Measurements from ENCODE around the gene SYCP2.
"Not testable (repeated sequence)": the region's sequence is repeated elsewhere in the genome, so short reads cannot be mapped to it uniquely, and the experiment has no call there.

Gene SYCP2

GRCh38 chr20:59933296-59933848 is at the start of gene SYCP2:
TSS of gene SYCP2 (minus strand) at chr20:59933637. CDS start at chr20:59922413, 11,224 bp downstream.
- Mint-ChIP-seq H3K36me3 (peaks cover 1% of the 10 kb centered on the region), H3K9me3 (no peaks in the 10 kb centered on the region), H3K27me3 (no peaks in the 10 kb centered on the region), H3K27ac (peak within 1 kb of the TSS; percentile 58), H3K4me1 (peaks cover 11% of the 10 kb centered on the region), H3K4me3 (peak within 1 kb of the TSS; percentile 81)
- ATAC-seq, result peak; percentile 83

- H3K4me1 Mint-ChIP-seq, result peaks cover 11% of the 10 kb centered on the region
- no peak for ATAC-seq
- peaks cover 6% of the 10 kb centered on the region for H3K9me3 Mint-ChIP-seq
- H3K36me3 Mint-ChIP-seq, result peaks cover 22% of the 10 kb centered on the region
- H3K4me3 Mint-ChIP-seq, result no peak overlapping the region
- H3K27ac Mint-ChIP-seq, result no peak overlapping the region
- H3K27me3 Mint-ChIP-seq, result no peaks in the 10 kb centered on the region
Observed at GRCh38 chr20:59983076-59983475, 49.6 kb upstream of the SYCP2 start.

GRCh38 chr20:59977086-59977485 is 43.6 kb upstream of the SYCP2 start:
- no peak for ATAC-seq
- no peak overlapping the region for H3K4me3 Mint-ChIP-seq
- no peak overlapping the region for H3K27ac Mint-ChIP-seq
- H3K27me3 Mint-ChIP-seq, result no peaks in the 10 kb centered on the region
- H3K36me3 Mint-ChIP-seq, result peaks cover 16% of the 10 kb centered on the region
- no peaks in the 10 kb centered on the region for H3K4me1 Mint-ChIP-seq
- H3K9me3 Mint-ChIP-seq, result peaks cover 6% of the 10 kb centered on the region

GRCh38 chr20:59976156-59976782 is 42.8 kb upstream of the SYCP2 start:
- Mint-ChIP-seq H3K4me1 (no peaks in the 10 kb centered on the region), H3K4me3 (no peak overlapping the region), H3K27ac (no peak overlapping the region), H3K9me3 (peaks cover 5% of the 10 kb centered on the region), H3K36me3 (peaks cover 13% of the 10 kb centered on the region), H3K27me3 (no peaks in the 10 kb centered on the region)
- no peak for ATAC-seq

GRCh38 chr20:59972037-59972801 is 38.8 kb upstream of the SYCP2 start:
- Mint-ChIP-seq H3K27ac (no peak overlapping the region), H3K36me3 (peaks cover 7% of the 10 kb centered on the region), H3K27me3 (no peaks in the 10 kb centered on the region), H3K4me3 (no peak overlapping the region), H3K4me1 (no peaks in the 10 kb centered on the region), H3K9me3 (peaks cover 5% of the 10 kb centered on the region)
- ATAC-seq, result no peak

GRCh38 chr20:59971428-59971827 is 38.0 kb upstream of the SYCP2 start:
- ATAC-seq, result no peak
- H3K36me3 Mint-ChIP-seq, result peaks cover 7% of the 10 kb centered on the region
- H3K9me3 Mint-ChIP-seq, result peaks cover 5% of the 10 kb centered on the region
- H3K27me3 Mint-ChIP-seq, result no peaks in the 10 kb centered on the region
- H3K4me1 Mint-ChIP-seq, result no peaks in the 10 kb centered on the region
- H3K27ac Mint-ChIP-seq, result no peak overlapping the region
- no peak overlapping the region for H3K4me3 Mint-ChIP-seq

GRCh38 chr20:59966428-59966827 is 33.0 kb upstream of the SYCP2 start:
- no peak for ATAC-seq
- Mint-ChIP-seq H3K4me1 (no peaks in the 10 kb centered on the region), H3K9me3 (no peaks in the 10 kb centered on the region), H3K36me3 (no peaks in the 10 kb centered on the region), H3K27me3 (no peaks in the 10 kb centered on the region), H3K4me3 (no peak overlapping the region), H3K27ac (no peak overlapping the region)

GRCh38 chr20:59962155-59962554 is 28.7 kb upstream of the SYCP2 start:
- no peak overlapping the region for H3K4me3 Mint-ChIP-seq
- H3K9me3 Mint-ChIP-seq, result no peaks in the 10 kb centered on the region
- no peak for ATAC-seq
- H3K4me1 Mint-ChIP-seq, result no peaks in the 10 kb centered on the region
- H3K27me3 Mint-ChIP-seq, result no peaks in the 10 kb centered on the region
- no peak overlapping the region for H3K27ac Mint-ChIP-seq
- H3K36me3 Mint-ChIP-seq, result no peaks in the 10 kb centered on the region

GRCh38 chr20:59961423-59961822 is 28.0 kb upstream of the SYCP2 start:
- ATAC-seq, result no peak
- no peaks in the 10 kb centered on the region for H3K4me1 Mint-ChIP-seq
- no peaks in the 10 kb centered on the region for H3K9me3 Mint-ChIP-seq
- H3K4me3 Mint-ChIP-seq, result no peak overlapping the region
- no peaks in the 10 kb centered on the region for H3K27me3 Mint-ChIP-seq
- H3K36me3 Mint-ChIP-seq, result no peaks in the 10 kb centered on the region
- no peak overlapping the region for H3K27ac Mint-ChIP-seq

GRCh38 chr20:59958626-59959025 is 25.2 kb upstream of the SYCP2 start:
- Mint-ChIP-seq H3K4me1 (no peaks in the 10 kb centered on the region), H3K36me3 (no peaks in the 10 kb centered on the region), H3K27ac (no peak overlapping the region), H3K9me3 (no peaks in the 10 kb centered on the region), H3K27me3 (no peaks in the 10 kb centered on the region), H3K4me3 (no peak overlapping the region)
- no peak for ATAC-seq

GRCh38 chr20:59958123-59958522 is 24.7 kb upstream of the SYCP2 start, which contains the start of gene CDH26:
TSS of gene CDH26 (plus strand) at chr20:59958423. CDS start at chr20:59958727, 304 bp downstream.
- Mint-ChIP-seq H3K27ac (no peak within 1 kb of the TSS), H3K4me1 (no peaks in the 10 kb centered on the region), H3K4me3 (no peak within 1 kb of the TSS), H3K9me3 (no peaks in the 10 kb centered on the region), H3K27me3 (no peaks in the 10 kb centered on the region), H3K36me3 (no peaks in the 10 kb centered on the region)
- ATAC-seq, result no peak

- not testable (repeated sequence) for H3K4me1 Mint-ChIP-seq, H3K4me3 Mint-ChIP-seq, H3K9me3 Mint-ChIP-seq, H3K36me3 Mint-ChIP-seq, ATAC-seq, H3K27ac Mint-ChIP-seq, H3K27me3 Mint-ChIP-seq
Observed at GRCh38 chr20:59957568-59957967, 24.1 kb upstream of the SYCP2 start.

GRCh38 chr20:59955131-59955796 is 21.8 kb upstream of the SYCP2 start:
- H3K4me3 Mint-ChIP-seq, result no peak overlapping the region
- no peaks in the 10 kb centered on the region for H3K27me3 Mint-ChIP-seq
- ATAC-seq, result no peak
- no peaks in the 10 kb centered on the region for H3K4me1 Mint-ChIP-seq
- no peaks in the 10 kb centered on the region for H3K36me3 Mint-ChIP-seq
- no peak overlapping the region for H3K27ac Mint-ChIP-seq
- no peaks in the 10 kb centered on the region for H3K9me3 Mint-ChIP-seq

- Mint-ChIP-seq H3K27me3 (no peaks in the 10 kb centered on the region), H3K4me1 (no peaks in the 10 kb centered on the region), H3K27ac (no peak overlapping the region), H3K36me3 (no peaks in the 10 kb centered on the region), H3K9me3 (no peaks in the 10 kb centered on the region), H3K4me3 (no peak overlapping the region)
- ATAC-seq, result no peak
Observed at GRCh38 chr20:59954718-59955117, 21.3 kb upstream of the SYCP2 start.

GRCh38 chr20:59949911-59950310 is 16.5 kb upstream of the SYCP2 start:
- Mint-ChIP-seq H3K27ac (no peak overlapping the region), H3K4me3 (no peak overlapping the region), H3K27me3 (no peaks in the 10 kb centered on the region), H3K4me1 (peaks cover 9% of the 10 kb centered on the region), H3K9me3 (no peaks in the 10 kb centered on the region), H3K36me3 (peaks cover under 1% of the 10 kb centered on the region)
- ATAC-seq, result no peak
